Measurements from ENCODE around the gene PCID2.
A peak's percentile ranks its signal among the peaks of the same experiment; 100 is the strongest.
"Not testable (repeated sequence)": the region's sequence is repeated elsewhere in the genome, so short reads cannot be mapped to it uniquely, and the experiment has no call there.

Gene PCID2

GRCh38 chr13:113208421-113209335 lies at the start of gene PCID2:
Gene PCID2, minus strand, starts transcription at chr13:113208669. Its CDS starts 35 bp downstream, at chr13:113208634.
- peak; percentile 59 for DNase-seq

DNA sequence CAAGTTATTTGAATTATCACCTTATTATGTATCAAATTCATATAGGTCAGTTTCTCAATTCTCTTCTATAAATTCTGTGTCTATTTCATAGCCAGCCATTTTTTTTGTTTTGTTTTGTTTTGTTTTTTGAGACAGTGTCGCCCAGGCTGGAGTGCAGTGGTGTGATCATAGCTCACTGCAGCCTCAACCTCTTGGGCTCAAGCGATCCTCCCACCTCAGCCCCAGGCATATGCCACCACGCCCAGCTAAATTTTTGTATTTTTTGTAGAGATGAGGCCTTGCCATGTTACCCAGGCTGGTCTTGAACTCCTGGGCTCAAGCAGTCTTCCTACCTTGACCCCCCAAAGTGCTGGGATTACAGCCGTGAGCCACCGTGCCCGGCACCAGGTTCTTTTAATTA lies 49.4 kb upstream of the PCID2 start:
- DNase-seq, result not testable (repeated sequence)

DNA sequence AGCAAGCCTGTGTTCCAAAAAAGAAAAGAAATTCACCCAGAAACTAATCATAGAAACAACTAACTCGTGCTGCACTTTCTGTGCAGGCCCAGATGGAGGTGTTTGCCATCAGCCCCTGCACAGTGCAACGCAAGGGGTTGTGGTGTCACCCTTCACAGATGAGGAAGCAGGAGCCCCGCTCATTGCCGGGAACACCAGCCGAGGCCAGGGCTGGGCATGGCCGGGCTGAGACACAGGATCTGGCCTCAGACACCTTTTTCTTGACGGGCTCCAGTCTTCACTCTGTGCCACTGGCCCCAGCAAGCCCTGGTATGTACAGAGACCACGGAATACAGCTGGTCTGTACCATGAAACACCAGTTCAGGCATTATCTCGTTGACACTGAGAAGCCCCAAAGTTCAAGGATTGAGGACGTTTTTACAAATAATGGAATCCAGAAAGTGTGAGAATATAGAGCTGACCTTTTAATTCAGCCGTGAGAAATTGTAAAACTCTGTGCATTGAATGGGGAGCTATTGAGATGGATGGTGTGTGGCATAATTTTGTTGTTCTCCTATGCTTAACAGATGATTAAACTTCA lies 44.1 kb upstream of the PCID2 start:
- no peak for DNase-seq

DNA sequence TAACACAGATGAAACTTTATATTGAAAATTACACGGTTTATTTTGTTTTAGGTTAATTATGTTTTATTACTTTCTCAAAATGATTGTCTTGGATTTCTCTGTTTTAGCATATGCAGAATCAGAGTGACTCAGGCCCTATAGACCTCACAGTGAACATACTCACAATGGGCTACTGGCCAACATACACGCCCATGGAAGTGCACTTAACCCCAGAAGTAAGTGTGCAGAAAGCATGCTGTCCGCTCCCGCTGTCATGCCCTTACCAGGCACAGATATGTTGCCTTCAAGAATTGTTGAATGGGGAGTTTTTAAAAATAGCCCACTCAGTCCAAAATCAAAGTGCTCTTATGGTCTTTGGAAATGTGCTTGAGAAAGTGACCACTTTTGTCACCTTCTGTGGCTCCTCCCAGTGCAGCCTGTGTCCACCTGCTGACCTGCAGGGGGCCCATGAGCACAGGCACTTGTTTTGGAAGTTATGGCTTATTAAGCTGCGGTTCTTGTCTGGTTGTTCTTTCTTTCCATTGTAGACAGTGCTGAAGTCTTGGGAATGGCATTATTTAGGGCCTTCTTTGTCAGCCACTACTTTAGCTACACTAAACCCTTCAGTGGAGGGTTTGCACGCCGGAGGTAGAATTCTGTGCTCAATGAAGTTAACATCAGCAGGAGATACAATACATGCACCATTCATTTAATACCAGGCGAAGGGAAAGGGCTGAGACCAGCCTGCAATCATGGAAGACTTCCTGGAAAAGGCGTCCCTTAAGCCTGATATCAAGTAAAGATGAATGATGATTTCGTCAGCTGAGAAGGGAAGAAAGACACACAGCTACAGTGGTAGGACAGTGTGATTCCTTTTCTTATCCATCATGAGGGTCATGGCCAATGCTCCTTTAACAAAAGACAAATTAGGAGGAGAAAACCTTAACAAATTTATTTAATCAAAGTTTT lies 37.7 kb upstream of the PCID2 start:
- DNase-seq, result no peak

- no peak for DNase-seq
Measured at GRCh38 chr13:113243847-113244246, 35.4 kb upstream of the PCID2 start.

- not testable (repeated sequence) for DNase-seq
Measured at GRCh38 chr13:113241623-113242022, 33.2 kb upstream of the PCID2 start.

- no peak for DNase-seq
Measured at GRCh38 chr13:113239986-113240385, 31.5 kb upstream of the PCID2 start.

GRCh38 chr13:113239357-113239756 lies 30.9 kb upstream of the PCID2 start:
- no peak for DNase-seq

DNA sequence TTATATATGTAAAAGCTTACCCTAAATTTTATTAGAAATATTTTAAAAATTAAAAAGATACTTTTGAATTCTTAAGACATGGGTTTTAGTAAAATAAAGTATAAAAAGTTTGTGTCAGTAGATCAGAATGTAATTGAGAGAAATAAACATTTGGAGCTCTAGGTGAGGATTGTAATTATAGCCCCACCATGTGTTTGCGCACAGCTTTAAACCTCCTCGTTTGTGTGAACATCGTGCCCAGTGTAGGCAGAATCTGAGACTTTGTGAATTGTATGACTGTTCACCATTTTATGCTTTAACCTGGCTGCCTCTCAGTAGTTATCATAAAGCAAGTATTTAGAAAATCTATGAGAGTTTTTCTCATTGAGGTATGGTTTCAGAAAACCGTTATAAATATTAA lies 30.1 kb upstream of the PCID2 start:
- no peak for DNase-seq

GRCh38 chr13:113233101-113233500 lies 24.6 kb upstream of the PCID2 start:
- no peak for DNase-seq

- no peak for DNase-seq
Measured at GRCh38 chr13:113232208-113233003, 23.9 kb upstream of the PCID2 start.

GRCh38 chr13:113231306-113232207 lies 23.1 kb upstream of the PCID2 start:
- DNase-seq, result no peak

- DNase-seq, result no peak
Measured at GRCh38 chr13:113229791-113230190, 21.3 kb upstream of the PCID2 start.

- DNase-seq, result no peak
Measured at GRCh38 chr13:113229161-113229560, 20.7 kb upstream of the PCID2 start.

GRCh38 chr13:113226873-113227450 lies 18.5 kb upstream of the PCID2 start:
- no peak for DNase-seq

GRCh38 chr13:113225515-113225914 lies 17.0 kb upstream of the PCID2 start:
- no peak for DNase-seq

GRCh38 chr13:113224486-113224885 lies 16.0 kb upstream of the PCID2 start:
- peak; percentile 4 for DNase-seq

- DNase-seq, result no peak
Measured at GRCh38 chr13:113223070-113223469, 14.6 kb upstream of the PCID2 start.

DNA sequence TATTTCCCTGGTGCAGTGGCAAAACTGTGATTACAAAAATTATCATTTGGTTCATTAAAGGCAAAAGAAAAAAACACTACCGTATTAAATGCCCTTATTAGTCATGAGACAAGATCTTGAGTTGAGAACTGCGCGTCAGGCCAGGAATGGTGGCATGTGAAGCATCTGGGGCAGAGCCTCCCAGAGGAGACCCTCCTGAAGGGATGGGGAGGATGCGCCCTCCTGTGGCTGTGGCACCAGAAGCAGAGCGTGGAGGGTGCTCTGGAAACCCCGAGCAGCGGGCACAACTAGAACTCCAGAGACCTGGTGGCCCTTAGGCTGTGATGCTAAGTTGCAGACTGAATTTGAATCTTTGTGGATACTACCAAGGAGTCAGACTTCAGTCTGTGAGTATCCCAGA lies 12.4 kb upstream of the PCID2 start:
- DNase-seq, result no peak

- no peak for DNase-seq
Measured at GRCh38 chr13:113220141-113220598, 11.7 kb upstream of the PCID2 start.

Measured in NCI-H2107 (cell line).